Mesendoderm (in vitro differentiated cells): ENCODE measurements around the gene DNAH8.

Source experiments
- DNase-seq: peaks from one replicate; pipeline ENCODE4 v3.0.0; 2013
- H2AK5ac ChIP-seq: 2 replicates; pipeline ENCODE4 v1.6.1; 2013; ENCODE audit warnings: low read length, inconsistent platforms
- H2BK120ac ChIP-seq: 2 replicates; pipeline ENCODE4 v1.6.1; 2013; ENCODE audit warnings: low read depth, mild to moderate bottlenecking, low read length, moderate library complexity, mixed read lengths
- H2BK15ac ChIP-seq: replicated peaks from 2 replicates; pipeline ENCODE4 v1.6.1; 2013; ENCODE audit warnings: low read depth, mild to moderate bottlenecking, moderate library complexity
- H2BK5ac ChIP-seq: 2 replicates; pipeline ENCODE4 v1.6.1; 2013; ENCODE audit warnings: low read length, inconsistent platforms
- H3K18ac ChIP-seq: 2 replicates; pipeline ENCODE4 v1.6.1; 2013; ENCODE audit warnings: mild to moderate bottlenecking, low read length, mixed read lengths
- H3K23ac ChIP-seq: one replicate; pipeline ENCODE4 v1.6.1; 2013; ENCODE audit warnings: low read length
- H3K27ac ChIP-seq: 2 replicates; pipeline ENCODE4 v1.5.1; 2013; ENCODE audit warnings: low read depth, mild to moderate bottlenecking, inconsistent platforms, low read length, moderate library complexity
- H3K27me3 ChIP-seq: 2 replicates; pipeline ENCODE4 v1.6.1; 2013; ENCODE audit warnings: low read length, control low read depth, mild to moderate bottlenecking, inconsistent platforms; ENCODE audit not compliant: insufficient read depth, poor library complexity
- H3K36me3 ChIP-seq: 2 replicates; pipeline ENCODE4 v1.6.1; 2013; ENCODE audit warnings: low read length, inconsistent platforms; ENCODE audit not compliant: control insufficient read depth, insufficient read depth
- H3K4ac ChIP-seq: one replicate; pipeline ENCODE4 v1.6.1; 2013; ENCODE audit warnings: low read depth, mild to moderate bottlenecking, low read length, moderate library complexity
- H3K4me1 ChIP-seq: 2 replicates; pipeline ENCODE4 v1.6.1; 2013; ENCODE audit warnings: low read depth, low read length, inconsistent platforms; ENCODE audit not compliant: control insufficient read depth
- H3K4me2 ChIP-seq: 2 replicates; pipeline ENCODE4 v1.6.1; 2013; ENCODE audit warnings: low read length
- H3K4me3 ChIP-seq: 2 replicates; pipeline ENCODE4 v1.5.1; 2013; ENCODE audit warnings: mild to moderate bottlenecking, low read length
- H3K56ac ChIP-seq: one replicate; pipeline ENCODE4 v1.6.1; 2013; ENCODE audit warnings: low read length
- H3K79me1 ChIP-seq: 2 replicates; pipeline ENCODE4 v1.6.1; 2013; ENCODE audit warnings: low read length, inconsistent platforms
- H3K79me2 ChIP-seq: 2 replicates; pipeline ENCODE4 v1.6.1; 2013; ENCODE audit warnings: mild to moderate bottlenecking, low read length; ENCODE audit not compliant: control insufficient read depth, insufficient read depth
- H3K9ac ChIP-seq: 2 replicates; pipeline ENCODE4 v1.6.1; 2013; ENCODE audit warnings: low read length, inconsistent platforms
- H4K5ac ChIP-seq: one replicate; pipeline ENCODE4 v1.6.1; 2013; ENCODE audit warnings: low read length
- H4K8ac ChIP-seq: one replicate; pipeline ENCODE4 v1.6.1; 2013; ENCODE audit warnings: low read depth, mild to moderate bottlenecking, control low read depth, low read length, moderate library complexity
- WGBS: extraction: QIAGEN DNeasy Blood & Tissue Kit; methylation state at CpG from one replicate; pipeline ENCODE4 v1.1.7; 2013; ENCODE audit warnings: low lambda C conversion rate, missing lambda C conversion rate; ENCODE audit not compliant: insufficient coverage; ENCODE audit errors: extremely low coverage; 5-methylcytosine and 5-hydroxymethylcytosine counted together

DNAH8 gene

GRCh38 chr6:38784506-38785235, 69.6 kb downstream of the DNAH8 start:
- Histone ChIP-seq H3K4me3 (no peak overlapping the region), H3K4me1 (peaks cover 5% of the 10 kb centered on the region), H4K5ac (no peak overlapping the region), H3K79me2 (no peaks in the 10 kb centered on the region), H2BK120ac (no peak overlapping the region), H3K4me2 (no peak overlapping the region), H3K4ac (no peak overlapping the region), H3K18ac (no peak overlapping the region), H4K8ac (no peak overlapping the region), H2BK5ac (no peak overlapping the region), H3K23ac (no peak overlapping the region), H3K56ac (no peak overlapping the region), H3K27ac (no peak overlapping the region), H2BK15ac (no peak overlapping the region), H3K9ac (no peak overlapping the region), H2AK5ac (no peak overlapping the region), H3K36me3 (no peaks in the 10 kb centered on the region), H3K79me1 (no peaks in the 10 kb centered on the region), H3K27me3 (no peaks in the 10 kb centered on the region)
- DNase-seq, result no peak
- no CpG with 5 or more reads among the region's 2 CpGs for WGBS

- Histone ChIP-seq H3K27ac (no peak overlapping the region), H3K4ac (no peak overlapping the region), H3K79me1 (no peaks in the 10 kb centered on the region), H3K4me2 (no peak overlapping the region), H3K36me3 (no peaks in the 10 kb centered on the region), H3K27me3 (no peaks in the 10 kb centered on the region), H3K9ac (no peak overlapping the region), H2BK15ac (no peak overlapping the region), H3K79me2 (no peaks in the 10 kb centered on the region), H2BK5ac (no peak overlapping the region), H3K23ac (no peak overlapping the region), H2BK120ac (no peak overlapping the region), H3K56ac (no peak overlapping the region), H3K4me1 (peaks cover 5% of the 10 kb centered on the region), H3K18ac (no peak overlapping the region), H3K4me3 (no peak overlapping the region), H4K5ac (no peak overlapping the region), H2AK5ac (no peak overlapping the region), H4K8ac (no peak overlapping the region)
- no CpG with 5 or more reads among the region's 5 CpGs for WGBS
- no peak for DNase-seq
Observed at GRCh38 chr6:38786486-38786885, 71.4 kb downstream of the DNAH8 start.

GRCh38 chr6:38789256-38789655, 74.1 kb downstream of the DNAH8 start:
- H3K56ac ChIP-seq, result no peak overlapping the region
- no peak overlapping the region for H3K23ac ChIP-seq
- H3K4me1 ChIP-seq, result no peaks in the 10 kb centered on the region
- no CpG with 5 or more reads among the region's 2 CpGs for WGBS
- no peak overlapping the region for H2BK15ac ChIP-seq
- no peak overlapping the region for H3K4me2 ChIP-seq
- no peak overlapping the region for H3K18ac ChIP-seq
- no peak overlapping the region for H2BK120ac ChIP-seq
- no peak for DNase-seq
- no peaks in the 10 kb centered on the region for H3K27me3 ChIP-seq
- H3K36me3 ChIP-seq, result no peaks in the 10 kb centered on the region
- H3K27ac ChIP-seq, result no peak overlapping the region
- no peak overlapping the region for H3K4me3 ChIP-seq
- H3K4ac ChIP-seq, result no peak overlapping the region
- H2AK5ac ChIP-seq, result no peak overlapping the region
- no peaks in the 10 kb centered on the region for H3K79me1 ChIP-seq
- no peaks in the 10 kb centered on the region for H3K79me2 ChIP-seq
- H4K5ac ChIP-seq, result no peak overlapping the region
- H4K8ac ChIP-seq, result no peak overlapping the region
- H3K9ac ChIP-seq, result no peak overlapping the region
- no peak overlapping the region for H2BK5ac ChIP-seq

GRCh38 chr6:38792356-38792755, 77.2 kb downstream of the DNAH8 start:
- no peaks in the 10 kb centered on the region for H3K36me3 ChIP-seq
- H4K8ac ChIP-seq, result no peak overlapping the region
- no peak for DNase-seq
- no peaks in the 10 kb centered on the region for H3K79me2 ChIP-seq
- H2BK15ac ChIP-seq, result no peak overlapping the region
- no peak overlapping the region for H3K18ac ChIP-seq
- no peak overlapping the region for H2BK5ac ChIP-seq
- H3K4me2 ChIP-seq, result no peak overlapping the region
- no peak overlapping the region for H3K56ac ChIP-seq
- WGBS, result no CpG with 5 or more reads among the region's 2 CpGs
- no peak overlapping the region for H3K4ac ChIP-seq
- no peak overlapping the region for H3K27ac ChIP-seq
- no peak overlapping the region for H3K4me3 ChIP-seq
- no peaks in the 10 kb centered on the region for H3K27me3 ChIP-seq
- no peaks in the 10 kb centered on the region for H3K79me1 ChIP-seq
- no peak overlapping the region for H3K9ac ChIP-seq
- no peak overlapping the region for H2AK5ac ChIP-seq
- H3K4me1 ChIP-seq, result peaks cover 1% of the 10 kb centered on the region
- no peak overlapping the region for H3K23ac ChIP-seq
- H4K5ac ChIP-seq, result no peak overlapping the region
- no peak overlapping the region for H2BK120ac ChIP-seq

- Histone ChIP-seq H3K23ac (no peak overlapping the region), H3K9ac (no peak overlapping the region), H2BK5ac (no peak overlapping the region), H3K36me3 (no peaks in the 10 kb centered on the region), H3K79me1 (no peaks in the 10 kb centered on the region), H3K18ac (no peak overlapping the region), H3K4me2 (no peak overlapping the region), H2BK15ac (no peak overlapping the region), H3K79me2 (no peaks in the 10 kb centered on the region), H3K56ac (no peak overlapping the region), H4K5ac (no peak overlapping the region), H3K27me3 (no peaks in the 10 kb centered on the region), H3K4me1 (peaks cover 1% of the 10 kb centered on the region), H2AK5ac (no peak overlapping the region), H4K8ac (no peak overlapping the region), H2BK120ac (no peak overlapping the region), H3K4me3 (no peak overlapping the region), H3K4ac (no peak overlapping the region), H3K27ac (no peak overlapping the region)
- no peak for DNase-seq
- WGBS, result no CpG with 5 or more reads among the region's 3 CpGs
Observed at GRCh38 chr6:38794682-38795081, 79.6 kb downstream of the DNAH8 start.

GRCh38 chr6:38796006-38796405, 80.9 kb downstream of the DNAH8 start:
- peaks cover 1% of the 10 kb centered on the region for H3K4me1 ChIP-seq
- no CpG with 5 or more reads among the region's 3 CpGs for WGBS
- H3K4ac ChIP-seq, result no peak overlapping the region
- H2AK5ac ChIP-seq, result no peak overlapping the region
- no peak overlapping the region for H2BK15ac ChIP-seq
- H2BK120ac ChIP-seq, result no peak overlapping the region
- no peaks in the 10 kb centered on the region for H3K36me3 ChIP-seq
- H3K79me2 ChIP-seq, result no peaks in the 10 kb centered on the region
- H3K79me1 ChIP-seq, result no peaks in the 10 kb centered on the region
- no peak overlapping the region for H2BK5ac ChIP-seq
- no peak overlapping the region for H3K4me2 ChIP-seq
- no peak overlapping the region for H3K4me3 ChIP-seq
- no peaks in the 10 kb centered on the region for H3K27me3 ChIP-seq
- no peak overlapping the region for H3K18ac ChIP-seq
- H3K27ac ChIP-seq, result no peak overlapping the region
- H4K5ac ChIP-seq, result no peak overlapping the region
- H3K9ac ChIP-seq, result no peak overlapping the region
- no peak overlapping the region for H4K8ac ChIP-seq
- H3K23ac ChIP-seq, result no peak overlapping the region
- peak overlapping the region; percentile 46 for H3K56ac ChIP-seq
- DNase-seq, result no peak
